HG03196 (cell line): Measurements from ENCODE around the gene TMEM176A.
"Not testable (repeated sequence)": the region's sequence is repeated elsewhere in the genome, so short reads cannot be mapped to it uniquely, and the experiment has no call there.

Experiments
- ATAC-seq: cut with Tn5 transposase; IDR thresholded peaks from one replicate; pipeline ENCODE4 v1.9.1; 2021; ENCODE audit not compliant: unreplicated experiment

The TMEM176A gene

GRCh38 chr7:150807616-150808438, 7.3 kb downstream of the TMEM176A start:
- ATAC-seq: not testable (repeated sequence)

GRCh38 chr7:150814328-150815001, 13.9 kb downstream of the TMEM176A start:
- no peak for ATAC-seq

GRCh38 chr7:150818971-150819370, 18.4 kb downstream of the TMEM176A start:
- ATAC-seq: no peak

GRCh38 chr7:150820148-150820547, 19.6 kb downstream of the TMEM176A start:
- no peak for ATAC-seq

DNA sequence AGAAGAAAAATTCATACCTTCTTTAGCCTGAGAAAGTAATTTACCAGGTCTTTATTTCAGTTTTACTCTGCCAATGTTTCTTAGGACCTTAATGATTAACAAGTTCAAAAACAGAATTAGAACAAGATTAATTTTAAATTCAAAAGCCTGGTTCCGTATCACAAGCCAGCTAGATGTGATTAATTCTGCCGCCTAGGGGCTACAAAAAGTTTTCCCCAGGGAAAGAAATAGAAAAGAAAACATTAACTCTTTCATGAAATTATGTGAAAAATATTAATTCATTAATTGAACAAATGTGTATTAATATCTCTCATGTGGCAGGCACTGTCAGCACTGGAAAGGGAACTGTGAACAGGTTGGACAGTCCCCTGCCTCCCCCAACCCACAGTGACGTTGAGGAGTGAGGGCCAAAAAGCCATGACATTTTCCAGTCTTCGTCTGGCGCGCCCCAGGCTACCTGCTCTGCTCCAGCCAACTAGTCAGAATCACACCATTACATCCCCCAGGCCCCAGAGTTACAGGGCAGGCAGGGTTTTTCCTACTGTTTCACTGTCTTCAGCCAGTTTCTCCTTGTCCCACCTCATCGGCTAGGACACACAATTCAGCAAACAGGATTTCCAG, 20.1 kb downstream of the TMEM176A start:
- no peak for ATAC-seq

- ATAC-seq: no peak
These were observed 22.5 kb downstream of the TMEM176A start for GRCh38 chr7:150823043-150823442.

DNA sequence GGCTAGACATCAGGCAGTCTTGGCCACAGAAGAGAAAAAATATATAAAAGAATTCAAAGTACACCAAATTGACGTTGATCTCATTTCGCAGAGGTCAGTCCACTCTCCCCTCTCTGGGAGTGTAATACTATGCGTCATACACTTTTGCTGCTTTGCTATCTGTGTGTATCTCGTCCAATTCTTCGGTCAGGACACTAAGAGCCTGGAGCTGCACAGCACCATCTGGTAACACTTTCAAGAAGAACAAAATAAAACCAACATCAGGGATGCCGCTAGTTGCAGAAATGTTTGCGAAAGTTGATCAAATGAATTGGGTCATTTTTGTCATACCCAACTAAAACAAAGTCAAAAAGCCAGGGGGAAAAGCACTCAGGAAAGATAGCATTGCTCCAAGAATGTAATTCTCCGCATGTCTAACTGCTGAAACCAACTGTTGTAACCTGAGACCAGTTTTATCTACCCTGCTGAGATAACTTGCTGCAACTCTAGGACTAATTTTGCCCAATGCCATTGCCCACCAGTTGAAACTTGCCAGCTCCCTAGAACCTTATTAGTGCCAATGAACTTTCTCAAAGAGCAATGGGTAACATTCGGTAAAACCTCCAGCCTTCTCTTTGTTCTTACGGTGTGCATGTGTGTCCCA, 23.0 kb downstream of the TMEM176A start:
- ATAC-seq: no peak

DNA sequence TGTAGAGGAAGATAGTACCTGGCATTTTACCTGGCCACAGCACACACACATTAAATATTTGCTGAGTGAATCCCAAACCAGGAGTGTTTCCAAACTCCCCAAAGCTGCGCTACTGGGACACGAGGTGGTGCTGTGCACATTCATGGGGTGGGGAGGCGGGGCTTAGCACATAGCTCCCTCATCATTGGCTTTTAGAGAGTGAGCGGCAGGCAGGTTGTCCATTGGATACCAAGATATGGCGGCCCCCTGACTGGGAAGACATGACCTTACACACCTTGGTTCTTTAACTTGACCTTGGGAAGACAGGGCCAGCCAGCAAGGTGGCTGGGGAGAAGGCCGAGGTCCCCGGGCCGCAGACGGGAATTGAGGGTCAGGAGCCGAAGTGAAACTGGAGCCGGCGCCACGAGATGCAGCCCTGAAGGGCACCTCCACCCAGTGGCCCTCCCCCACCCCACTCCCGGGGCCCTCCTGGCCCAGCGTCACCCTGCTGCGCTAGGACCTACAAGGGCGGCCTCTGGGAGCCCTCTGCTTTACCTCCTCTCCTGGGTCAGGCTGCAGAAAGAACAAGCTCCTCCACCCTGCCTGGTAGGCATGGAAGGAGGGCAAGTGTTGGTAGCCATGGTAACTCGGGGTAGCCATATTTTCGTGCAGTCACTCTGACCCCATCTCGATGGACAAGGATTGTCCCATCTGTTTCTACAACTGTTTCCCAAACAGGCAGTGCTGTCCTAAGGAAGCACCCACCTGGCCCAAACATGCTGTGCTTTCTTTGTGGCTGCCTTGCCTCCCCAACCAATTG, 24.0 kb downstream of the TMEM176A start:
- ATAC-seq: no peak

GRCh38 chr7:150826061-150826849, 25.7 kb downstream of the TMEM176A start:
- ATAC-seq: no peak

- ATAC-seq: no peak
These were observed 27.8 kb downstream of the TMEM176A start for GRCh38 chr7:150828384-150828783.

- ATAC-seq: no peak
These were observed 28.9 kb downstream of the TMEM176A start for GRCh38 chr7:150829426-150829825.

DNA sequence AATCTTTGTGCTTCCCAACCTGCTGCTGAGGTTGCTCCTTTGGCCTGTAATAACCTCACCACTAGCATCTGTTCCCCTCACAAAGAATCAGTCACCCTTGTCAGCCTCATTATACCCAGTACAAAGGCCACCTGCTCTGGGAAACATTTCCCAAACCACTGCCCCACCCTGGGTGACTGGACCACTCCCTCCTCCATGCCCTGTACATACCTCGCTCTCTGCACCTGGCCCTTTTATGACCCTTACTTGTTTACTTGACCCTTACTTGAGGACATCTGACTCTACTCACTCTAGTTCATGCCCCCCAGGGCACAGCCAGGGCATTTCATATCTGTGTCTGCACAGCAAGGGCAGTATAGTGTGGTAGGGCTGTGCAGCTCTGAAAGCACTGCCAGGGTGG, 30.4 kb downstream of the TMEM176A start:
- ATAC-seq: no peak

GRCh38 chr7:150831851-150832250, 31.3 kb downstream of the TMEM176A start:
- ATAC-seq: no peak

- ATAC-seq: no peak
These were observed 34.5 kb downstream of the TMEM176A start for GRCh38 chr7:150835019-150835418.

DNA sequence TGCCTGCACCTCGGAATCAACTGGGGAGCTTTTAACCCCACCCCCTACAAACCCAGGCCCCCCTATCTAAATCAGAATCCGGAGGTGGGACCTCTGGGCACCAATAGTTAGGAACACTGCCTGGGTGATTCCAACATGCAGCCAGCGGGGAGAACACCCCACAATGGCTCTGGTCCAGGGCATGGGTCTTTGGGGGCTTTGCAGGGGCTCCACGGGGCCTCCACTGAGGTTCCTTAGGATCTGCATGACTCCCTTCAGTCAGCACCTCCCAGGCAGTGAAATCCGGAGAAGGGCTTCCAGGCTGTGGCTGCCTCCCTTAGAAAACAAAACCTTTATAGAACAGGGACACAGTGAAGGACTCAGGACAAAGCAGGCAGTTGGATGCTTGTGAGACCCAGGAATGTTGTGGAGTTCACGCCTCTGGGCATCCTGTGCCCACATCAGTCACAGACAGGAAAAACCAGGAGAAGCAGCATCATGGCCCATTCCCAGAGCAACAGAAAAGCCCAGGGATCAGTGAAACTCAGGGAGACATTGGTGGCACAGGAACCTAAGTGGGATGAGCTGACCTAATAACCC, 35.2 kb downstream of the TMEM176A start:
- ATAC-seq: no peak

DNA sequence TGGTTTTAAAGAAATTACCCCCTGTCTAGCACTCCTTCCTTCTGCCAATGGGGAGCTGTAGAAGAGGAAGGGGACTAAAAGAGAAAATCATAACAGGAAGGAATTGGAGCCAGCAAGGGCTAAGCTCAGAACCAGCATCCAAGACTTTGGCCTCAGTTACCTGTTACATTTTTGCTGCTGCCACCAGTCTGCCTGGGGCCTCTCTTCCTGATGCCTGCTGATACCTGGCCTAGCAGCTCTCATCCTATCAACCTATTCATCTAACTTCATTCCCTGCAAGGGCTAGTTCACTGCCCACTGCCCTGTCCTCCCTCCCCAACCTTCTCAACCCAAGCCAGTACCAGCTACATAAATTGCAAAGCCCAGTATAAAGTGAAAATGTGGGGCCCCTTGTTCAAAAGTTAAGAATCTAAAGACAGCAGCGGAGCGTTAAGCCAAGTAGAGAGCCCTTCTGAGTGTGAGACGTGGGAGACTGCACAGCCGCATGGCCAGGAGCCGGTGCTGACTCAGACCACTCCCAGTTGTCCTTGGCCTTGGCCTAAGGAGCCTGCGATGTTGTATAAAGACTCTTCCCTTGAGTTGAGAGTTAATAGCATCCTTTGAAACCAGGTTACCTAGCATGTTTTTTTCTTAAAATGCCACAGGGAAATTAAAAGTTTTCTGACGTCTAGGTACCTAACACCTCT, 38.5 kb downstream of the TMEM176A start:
- ATAC-seq: no peak

GRCh38 chr7:150842018-150842417, 41.4 kb downstream of the TMEM176A start:
- ATAC-seq: no peak

- ATAC-seq: no peak
These were observed 42.1 kb downstream of the TMEM176A start for GRCh38 chr7:150842716-150843115.

DNA sequence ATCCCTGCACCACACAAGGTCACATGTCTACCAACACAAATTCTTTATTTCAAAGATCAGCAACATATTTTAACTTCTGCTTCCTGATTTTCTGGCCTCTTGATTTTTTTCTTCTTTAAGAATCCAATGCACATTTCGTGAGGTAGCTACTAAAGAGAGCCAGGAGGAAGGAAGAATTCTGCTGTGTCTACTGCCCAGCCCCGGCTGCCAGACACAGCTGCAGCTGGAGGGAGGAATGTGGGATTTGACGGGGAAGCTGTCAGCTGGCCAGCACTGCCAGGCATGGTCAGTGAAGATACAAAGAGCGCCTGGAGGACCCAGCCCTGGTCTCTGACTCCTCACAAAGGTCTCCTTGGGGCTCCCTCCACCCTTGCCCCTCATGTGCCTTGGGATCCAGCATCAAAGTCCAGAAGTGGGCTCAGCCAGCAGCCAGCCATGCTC, 44.9 kb downstream of the TMEM176A start:
- no peak for ATAC-seq
